IMR-90 (cell line): ENCODE results near the gene CDX1. TPM values are rescaled to one million over a fixed set of nuclear protein-coding genes. Genes with fewer than 3 reads are reported as not detected.

ENCODE experiments used
- ATAC-seq: fragments of 200-7000 bp; cut with Tn5 transposase; 2 replicates; pipeline ENCODE4 v1.9.1; 2020; ENCODE audit warnings: low read depth, mild to moderate bottlenecking, moderate library complexity
- BruUV-seq: library from RNA; stranded (reverse); fragments of 400-500 nt; replicated peaks from 2 replicates; lab custom pipeline; 2021; lab: Mats Ljungman, UMichigan
- CTCF ChIA-PET: fragments of 300-600 bp; formaldehyde crosslinking; extraction: SDS; loops from one replicate; lab custom pipeline; 2021; ENCODE audit warnings: antibody characterized with exemption; lab: Yijun Ruan, JAX
- POLR2A ChIA-PET: fragments of 300-600 bp; sonication (Branson Sonifier 250); formaldehyde crosslinking; loops from one replicate; lab custom pipeline; 2022; ENCODE audit warnings: antibody characterized with exemption; ENCODE audit not compliant: unreplicated experiment; lab: Charles Lee
- DNase-seq: peaks from one replicate; pipeline ENCODE4 v3.0.0; 2013
- H2AFZ ChIP-seq: replicated peaks from 2 replicates; pipeline ENCODE3; 2013; ENCODE audit warnings: low read length, mild to moderate bottlenecking; ENCODE audit not compliant: poor library complexity
- H2AK5ac ChIP-seq: 2 replicates; pipeline ENCODE4 v1.6.1; 2013; ENCODE audit warnings: low read depth, low read length, inconsistent platforms
- H2AK9ac ChIP-seq: replicated peaks from 2 replicates; pipeline ENCODE3; 2013; ENCODE audit warnings: mild to moderate bottlenecking, low read depth, low read length, moderate library complexity; ENCODE audit not compliant: poor library complexity
- H2BK120ac ChIP-seq: 2 replicates; pipeline ENCODE4 v1.6.1; 2013; ENCODE audit warnings: low read depth, low read length, inconsistent platforms
- H2BK15ac ChIP-seq: 3 replicates; pipeline ENCODE4 v1.6.1; 2013; ENCODE audit warnings: low read depth, low read length, inconsistent platforms
- H2BK20ac ChIP-seq: 2 replicates; pipeline ENCODE4 v1.6.1; 2013; ENCODE audit warnings: low read depth, mild to moderate bottlenecking, inconsistent platforms, low read length, moderate library complexity
- H2BK5ac ChIP-seq: 2 replicates; pipeline ENCODE4 v1.6.1; 2013; ENCODE audit warnings: mild to moderate bottlenecking, low read depth, low read length, inconsistent platforms; ENCODE audit not compliant: poor library complexity, severe bottlenecking
- H3K14ac ChIP-seq: replicated peaks from 2 replicates; pipeline ENCODE4 v1.6.1; 2013; ENCODE audit warnings: low read depth, low read length, inconsistent platforms
- H3K18ac ChIP-seq: 2 replicates; pipeline ENCODE4 v1.6.1; 2013; ENCODE audit warnings: low read depth, low read length, control low read depth
- H3K23ac ChIP-seq: 2 replicates; pipeline ENCODE4 v1.6.1; 2013; ENCODE audit warnings: low read depth, low read length, inconsistent platforms
- H3K27ac ChIP-seq: 2 replicates; pipeline ENCODE4 v1.5.1; 2013; ENCODE audit warnings: mild to moderate bottlenecking, control low read depth, low read length; ENCODE audit not compliant: insufficient read depth
- H3K27me3 ChIP-seq: 2 replicates; pipeline ENCODE4 v1.6.1; 2013; ENCODE audit warnings: low read length; ENCODE audit not compliant: control insufficient read depth, insufficient read depth
- H3K36me3 ChIP-seq: 2 replicates; pipeline ENCODE4 v1.6.1; 2013; ENCODE audit warnings: low read length, mixed read lengths; ENCODE audit not compliant: control insufficient read depth, insufficient read depth
- H3K4ac ChIP-seq: 2 replicates; pipeline ENCODE4 v1.6.1; 2013; ENCODE audit warnings: low read depth, low read length, inconsistent platforms
- H3K4me1 ChIP-seq: 2 replicates; pipeline ENCODE4 v1.6.1; 2013; ENCODE audit warnings: low read length, mixed read lengths; ENCODE audit not compliant: control insufficient read depth, insufficient read depth
- H3K4me2 ChIP-seq: 2 replicates; pipeline ENCODE4 v1.6.1; 2013; ENCODE audit warnings: low read depth, mild to moderate bottlenecking, control low read depth, low read length, moderate library complexity
- H3K4me3 ChIP-seq: 2 replicates; pipeline ENCODE4 v1.5.1; 2013; ENCODE audit warnings: low read depth, mild to moderate bottlenecking, control low read depth, low read length, moderate library complexity; ENCODE audit not compliant: insufficient read depth
- H3K56ac ChIP-seq: 2 replicates; pipeline ENCODE4 v1.6.1; 2013; ENCODE audit warnings: low read length, inconsistent platforms; ENCODE audit not compliant: insufficient read depth; ENCODE audit errors: extremely low read depth
- H3K79me1 ChIP-seq, 2 experiments: 2 replicates each; pipeline ENCODE4 v1.6.1; 2013; ENCODE audit warnings: low read length in 2 of 2, inconsistent platforms in 1 of 2, low read depth in 1 of 2
- H3K9ac ChIP-seq: 2 replicates; pipeline ENCODE4 v1.6.1; 2013; ENCODE audit warnings: low read depth, low read length, control low read depth
- H3K9me1 ChIP-seq: 2 replicates; pipeline ENCODE4 v1.6.1; 2013; ENCODE audit warnings: low read length, inconsistent platforms; ENCODE audit not compliant: insufficient read depth
- H3K9me3 ChIP-seq: 2 replicates; pipeline ENCODE4 v1.6.1; 2013; ENCODE audit warnings: low read length; ENCODE audit not compliant: control insufficient read depth, insufficient read depth
- H4K20me1 ChIP-seq: 2 replicates; pipeline ENCODE4 v1.6.1; 2013; ENCODE audit warnings: low read length, inconsistent platforms; ENCODE audit not compliant: insufficient read depth
- H4K5ac ChIP-seq: 2 replicates; pipeline ENCODE4 v1.6.1; 2013; ENCODE audit warnings: mild to moderate bottlenecking, low read depth, low read length, control low read depth
- H4K8ac ChIP-seq, 2 experiments: 2 replicates each; pipeline ENCODE4 v1.6.1; 2013; ENCODE audit warnings: low read depth in 2 of 2, low read length in 2 of 2, control low read depth in 1 of 2, inconsistent platforms in 1 of 2
- H4K91ac ChIP-seq: 2 replicates; pipeline ENCODE4 v1.6.1; 2013; ENCODE audit warnings: low read depth, low read length, inconsistent platforms; ENCODE audit not compliant: insufficient read depth
- BHLHE40 ChIP-seq: fragments of 150-350 bp; IDR thresholded peaks from 2 replicates; pipeline ENCODE4 v1.6.1; 2016; ENCODE audit warnings: mild to moderate bottlenecking, low read depth, low read length
- CEBPB ChIP-seq: IDR thresholded peaks from 2 replicates; pipeline ENCODE4 v1.6.1; 2012; ENCODE audit warnings: low read depth, low read length, improper control_type of control experiment
- CHD1 ChIP-seq: IDR thresholded peaks from 2 replicates; pipeline ENCODE4 v1.6.1; 2012; ENCODE audit warnings: low read depth, low read length, improper control_type of control experiment
- CTCF ChIP-seq: conservative IDR thresholded peaks from 2 replicates; pipeline ENCODE4 v1.5.1; 2012; ENCODE audit warnings: mild to moderate bottlenecking, low read depth, low read length, improper control_type of control experiment
- ELK1 ChIP-seq: fragments of 150-350 bp; IDR thresholded peaks from 2 replicates; pipeline ENCODE4 v1.6.1; 2016; ENCODE audit warnings: low read depth, mild to moderate bottlenecking, low read length, moderate library complexity, borderline replicate concordance
- FOS ChIP-seq: fragments of 150-350 bp; IDR thresholded peaks from 2 replicates; pipeline ENCODE4 v1.6.1; 2016; ENCODE audit warnings: low read depth, low read length
- MAFK ChIP-seq: IDR thresholded peaks from 2 replicates; pipeline ENCODE4 v1.6.1; 2012; ENCODE audit warnings: low read depth, low read length, improper control_type of control experiment
- MAZ ChIP-seq: IDR thresholded peaks from 2 replicates; pipeline ENCODE4 v1.6.1; 2012; ENCODE audit warnings: low read depth, mild to moderate bottlenecking, low read length, improper control_type of control experiment, moderate library complexity, borderline replicate concordance
- NFE2L2 ChIP-seq: fragments of 150-350 bp; IDR thresholded peaks from 2 replicates; pipeline ENCODE4 v1.6.1; 2016; ENCODE audit warnings: low read depth, mild to moderate bottlenecking, low read length
- POLR2A ChIP-seq: IDR thresholded peaks from 2 replicates; pipeline ENCODE4 v1.6.1; 2012; ENCODE audit warnings: mild to moderate bottlenecking, low read depth, low read length
- RAD21 ChIP-seq: IDR thresholded peaks from 2 replicates; pipeline ENCODE4 v1.6.1; 2012; ENCODE audit warnings: low read length, improper control_type of control experiment
- RCOR1 ChIP-seq: IDR thresholded peaks from 2 replicates; pipeline ENCODE4 v1.6.1; 2012; ENCODE audit warnings: mild to moderate bottlenecking, low read length, improper control_type of control experiment; ENCODE audit not compliant: insufficient replicate concordance
- RFX5 ChIP-seq: IDR thresholded peaks from 2 replicates; pipeline ENCODE4 v1.8.0; 2012; ENCODE audit warnings: low read depth, mild to moderate bottlenecking, low read length, moderate library complexity
- SMC3 ChIP-seq: fragments of 150-350 bp; IDR thresholded peaks from 2 replicates; pipeline ENCODE4 v1.6.1; 2016; ENCODE audit warnings: low read depth, mild to moderate bottlenecking, antibody characterized with exemption, low read length, moderate library complexity
- USF2 ChIP-seq: fragments of 150-350 bp; IDR thresholded peaks from 2 replicates; pipeline ENCODE4 v1.6.1; 2017; ENCODE audit warnings: mild to moderate bottlenecking, antibody characterized with exemption, low read length, low read depth
- WGBS, 2 experiments: methylation state at CpG; one replicate each; pipeline versions ENCODE4 v1.1.5 to v1.1.7; 2013; ENCODE audit warnings: missing lambda C conversion rate in 2 of 2; ENCODE audit not compliant: insufficient read length in 1 of 2; ENCODE audit errors: extremely low coverage in 2 of 2; 5-methylcytosine and 5-hydroxymethylcytosine counted together
- dilution Hi-C: fragments of 300-500 bp; cut with HindIII; formaldehyde crosslinking; loops from one replicate; pipeline ENCODE4 v1.14.3; 2018; ENCODE audit warnings: low sequenced_read_pairs; ENCODE audit not compliant: unreplicated experiment
- in situ Hi-C: fragments of 300-500 bp; cut with MboI; formaldehyde crosslinking; loops from 3 replicates; pipeline ENCODE4 v1.14.3; 2019; ENCODE audit warnings: low sequenced_read_pairs, inconsistent platforms, mixed read lengths
- intact Hi-C: fragments of 100-400 bp; cut with micrococcal nuclease; formaldehyde crosslinking; loops from 2 replicates; pipeline ENCODE4 v1.10.0; 2022
- polyA plus RNA-seq, 3 experiments: library from polyadenylated mRNA; depleted of rRNA; stranded (reverse); fragments of >200 nt; gene quantifications; 2 replicates each; pipeline ENCODE4 v1.2.3, GENCODE V29; 2012; ENCODE audit warnings: low replicate concordance in 1 of 3
- total RNA-seq: library from RNA; depleted of rRNA; stranded (reverse); fragments of >200 nt; gene quantifications from 2 replicates; pipeline ENCODE4 v1.2.3, GENCODE V29; 2012

Gene CDX1
- total and polyA plus RNA-seq, 2 of the 4 experiments (the other 2 are of a cell fraction): 0.18 to 0.24 TPM

GRCh38 chr5:150184990-150185912, 18.7 kb downstream of the CDX1 start:
- Histone ChIP-seq H3K56ac (no peak overlapping the region), H4K20me1 (no peaks in the 10 kb centered on the region; the same call in 1 of the 2 replicates), H3K23ac (no peak overlapping the region), H3K4me1 (peaks cover 2% of the 10 kb centered on the region; the same call in 1 of the 2 replicates), H2AFZ (no peak overlapping the region), H3K4me2 (no peak overlapping the region), H2BK20ac (no peak overlapping the region), H2BK15ac (no peak overlapping the region), H3K9ac (no peak overlapping the region), H3K27ac (no peak overlapping the region), H2BK120ac (no peak overlapping the region), H4K8ac (no peak overlapping the region), H3K9me3 (no peaks in the 10 kb centered on the region), H3K36me3 (no peaks in the 10 kb centered on the region), H2AK5ac (no peak overlapping the region), H3K18ac (no peak overlapping the region), H3K27me3 (peaks cover 79% of the 10 kb centered on the region), H2BK5ac (no peak overlapping the region), H4K5ac (no peak overlapping the region), H4K91ac (no peak overlapping the region), H2AK9ac (no peak overlapping the region), H3K14ac (no peak overlapping the region), H3K79me1 (no peaks in the 10 kb centered on the region), H3K4me3 (no peak overlapping the region), H3K4ac (no peak overlapping the region), H3K9me1 (peaks cover 4% of the 10 kb centered on the region; the same call in 1 of the 2 replicates)
- no peak for ATAC-seq
- 92% methylated on average over 2 of the region's 12 CpGs; no CpG with 5 or more reads in 1 of the 2 experiments for WGBS, 2 experiments
- CTCF ChIA-PET: no interaction called here
- BruUV-seq: no TSS peak
- intact Hi-C loops (no loop called here), dilution Hi-C loops (no loop called here), in situ Hi-C loops (no loop called here)
- POLR2A ChIA-PET: no interaction called here
- DNase-seq: no peak
- TF ChIP-seq MAZ (no peak), NFE2L2 (no peak), RCOR1 (no peak), RFX5 (no peak), USF2 (no peak), FOS (no peak), MAFK (no peak), POLR2A (no peak), CHD1 (no peak), SMC3 (no peak), CTCF (no peak), CEBPB (no peak), BHLHE40 (no peak), RAD21 (no peak), ELK1 (no peak)
